T47D (cell line): ENCODE data around the gene CUBN.

Experiments
- DNase-seq, 2 experiments: peaks; one replicate each; pipeline versions ENCODE4 v3.0.0 to v3.0.0-alpha.2; 2011 to 2012; ENCODE audit warnings: low read depth in 1 of 2, low spot score in 1 of 2
- JUND ChIP-seq: IDR thresholded peaks from 2 replicates; pipeline ENCODE4 v1.6.1; 2012; ENCODE audit warnings: low read depth
- in situ Hi-C: cut with HindIII; loops from 2 replicates; pipeline ENCODE4 v1.10.0; 2016; ENCODE audit warnings: low sequenced_read_pairs, low pct_unique_long_range_greater_than_20kb

Gene CUBN

GRCh38 chr10:17088118-17088806 is 41.3 kb downstream of the CUBN start:
- DNase-seq: no peak
- TF ChIP-seq JUND: no peak
- in situ Hi-C loops: no loop called here

- DNase-seq: no peak
- in situ Hi-C loops: no loop called here
- no peak for TF ChIP-seq JUND
Observed at GRCh38 chr10:17086865-17087367, 42.7 kb downstream of the CUBN start.

GRCh38 chr10:17085011-17085725 is 44.4 kb downstream of the CUBN start:
- in situ Hi-C loops: no loop called here
- no peak for DNase-seq
- TF ChIP-seq JUND: no peak

GRCh38 chr10:17084258-17084657 is 45.4 kb downstream of the CUBN start:
- in situ Hi-C loops: no loop called here
- TF ChIP-seq JUND: no peak
- no peak for DNase-seq

GRCh38 chr10:17081431-17081830 is 48.2 kb downstream of the CUBN start:
- no peak for TF ChIP-seq JUND
- no peak for DNase-seq
- in situ Hi-C loops: no loop called here

DNA sequence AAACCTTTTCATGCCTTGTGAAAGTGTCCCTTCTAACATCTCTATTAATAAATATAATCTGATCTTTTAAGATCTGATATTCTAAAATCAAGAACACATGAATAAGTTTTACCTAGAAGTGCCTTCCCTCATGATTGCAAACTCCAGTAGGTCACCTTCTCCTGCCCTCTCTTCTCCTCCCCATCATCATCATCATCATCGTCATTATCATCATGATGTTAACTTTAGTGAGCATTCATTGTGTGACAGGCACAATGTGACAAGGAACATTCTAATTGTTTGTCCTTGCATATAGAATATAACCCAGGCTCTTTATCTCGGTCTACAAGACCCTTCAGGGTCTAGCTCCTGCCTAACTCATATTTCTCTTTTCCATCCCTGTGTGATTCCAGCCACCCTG is 51.7 kb downstream of the CUBN start:
- TF ChIP-seq JUND: no peak
- in situ Hi-C loops: no loop called here
- no peak for DNase-seq

GRCh38 chr10:17077346-17077781 is 52.2 kb downstream of the CUBN start:
- DNase-seq: no peak
- no peak for TF ChIP-seq JUND
- in situ Hi-C loops: no loop called here

DNA sequence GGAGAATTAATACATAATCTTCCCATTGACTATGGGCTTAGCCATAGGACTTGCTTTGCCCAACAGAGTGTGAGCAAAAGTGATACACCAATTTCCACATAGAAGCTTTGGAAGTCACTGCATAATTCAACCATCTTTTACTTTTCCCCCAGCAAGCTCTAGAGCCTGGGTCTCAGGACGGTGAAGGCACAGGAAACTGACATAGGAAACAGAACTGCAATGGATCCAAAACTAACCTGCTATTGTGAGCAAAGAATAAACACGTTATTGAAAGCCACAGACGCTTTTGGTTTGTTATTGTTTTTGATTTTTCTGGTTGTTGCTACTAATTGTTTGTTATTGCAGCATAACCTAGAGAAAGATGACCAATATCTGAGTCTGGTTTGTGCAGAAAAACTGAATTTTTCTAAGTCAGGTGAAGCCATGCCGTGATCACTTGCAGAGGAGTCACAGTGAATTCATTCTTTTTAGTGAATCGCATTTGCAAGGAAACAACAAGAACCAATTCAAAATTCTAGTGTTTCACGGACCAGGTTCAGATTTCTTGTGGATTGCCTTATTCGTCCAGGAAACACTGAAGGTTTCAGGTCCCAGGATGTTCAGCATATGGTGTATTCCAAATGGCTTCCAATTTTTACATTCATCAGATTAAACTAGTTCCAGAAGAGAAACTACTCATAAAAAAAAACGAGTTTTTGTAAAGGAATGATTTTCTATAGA is 52.8 kb downstream of the CUBN start:
- TF ChIP-seq JUND: no peak
- in situ Hi-C loops: no loop called here

GRCh38 chr10:17075533-17076359 is 53.9 kb downstream of the CUBN start:
- in situ Hi-C loops: no loop called here
- DNase-seq: no peak
- no peak for TF ChIP-seq JUND

More for the DNA sequence above, 52.8 kb downstream of the CUBN start:
- no peak for DNase-seq

DNA sequence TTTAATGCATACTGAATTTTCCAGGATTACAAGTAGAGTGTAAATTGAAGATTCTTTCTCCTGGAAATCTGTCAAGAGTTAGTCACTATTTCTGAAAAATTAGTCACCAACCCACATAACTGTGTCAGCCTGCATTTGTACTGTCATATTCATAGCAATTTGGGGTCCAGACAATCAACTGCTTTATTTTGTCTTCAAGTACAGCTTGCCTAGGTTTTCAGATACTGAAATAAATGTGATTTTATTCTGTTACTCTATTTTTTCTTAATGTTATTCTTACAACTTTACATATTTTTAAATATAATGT is 55.1 kb downstream of the CUBN start:
- DNase-seq: no peak
- TF ChIP-seq JUND: no peak
- in situ Hi-C loops: no loop called here

GRCh38 chr10:17073725-17074540 is 55.7 kb downstream of the CUBN start:
- DNase-seq: no peak
- in situ Hi-C loops: no loop called here
- TF ChIP-seq JUND: no peak
